Lung (tissue), 12 donors: ENCODE measurements around the gene SNRPB2. TPM values are rescaled to one million over a fixed set of nuclear protein-coding genes. Genes with fewer than 3 reads are reported as not detected.

Experiments used
- ATAC-seq: fragments of 200-7000 bp; cut with Tn5 transposase; one replicate; pipeline ENCODE4 v1.9.1; 2020; ENCODE audit warnings: moderate number of reproducible peaks; ENCODE audit not compliant: insufficient read depth, low FRiP score
- DNase-seq, 3 donors: peaks; one replicate each; pipeline ENCODE4 v3.0.0-alpha.2; 2013 to 2017
- H3K27ac ChIP-seq, 2 donors: one replicate each; pipeline ENCODE4 v1.5.1; 2013; ENCODE audit warnings: mild to moderate bottlenecking in 2 of 2, moderate library complexity in 2 of 2, control low read depth in 1 of 2, inconsistent platforms in 1 of 2, low read depth in 1 of 2, low read length in 1 of 2
- H3K27me3 ChIP-seq, 3 donors: one replicate each; pipeline ENCODE4 v1.5.1; 2013; ENCODE audit warnings: low read length in 2 of 3; ENCODE audit not compliant: control insufficient read depth in 3 of 3, insufficient read depth in 3 of 3
- H3K36me3 ChIP-seq, 4 donors: one replicate each; pipeline ENCODE4 v1.5.1; 2013; ENCODE audit warnings: low read length in 4 of 4, mild to moderate bottlenecking in 1 of 4, moderate library complexity in 1 of 4; ENCODE audit not compliant: control insufficient read depth in 4 of 4, insufficient read depth in 4 of 4
- H3K4me1 ChIP-seq, 5 donors: one replicate each; pipeline ENCODE4 v1.5.1; 2013; ENCODE audit warnings: low read length in 5 of 5, mild to moderate bottlenecking in 2 of 5, moderate library complexity in 1 of 5; ENCODE audit not compliant: control insufficient read depth in 5 of 5, insufficient read depth in 5 of 5
- H3K4me3 ChIP-seq: one replicate; pipeline ENCODE4 v1.5.1; 2013; ENCODE audit warnings: mild to moderate bottlenecking, control low read depth, moderate library complexity
- H3K9ac ChIP-seq, 2 donors: one replicate each; pipeline ENCODE4 v1.5.1; 2013; ENCODE audit warnings: low read length in 2 of 2, control low read depth in 1 of 2; ENCODE audit not compliant: insufficient read depth in 1 of 2
- H3K9me3 ChIP-seq, 4 donors: one replicate each; pipeline ENCODE4 v1.5.1; 2013; ENCODE audit warnings: low read length in 3 of 4, mild to moderate bottlenecking in 1 of 4, moderate library complexity in 1 of 4; ENCODE audit not compliant: control insufficient read depth in 4 of 4, insufficient read depth in 3 of 4
- CTCF ChIP-seq: IDR thresholded peaks from 2 replicates; pipeline ENCODE4 v1.5.1; 2012; ENCODE audit warnings: mild to moderate bottlenecking; ENCODE audit errors: control extremely low read depth, extremely low read depth
- WGBS, 2 donors: extraction: QIAGEN DNeasy Blood & Tissue Kit; methylation state at CpG; one replicate each; pipeline ENCODE4 v1.1.7; 2013; 5-methylcytosine and 5-hydroxymethylcytosine counted together
- polyA plus RNA-seq, 2 donors: library from polyadenylated mRNA; stranded (reverse); fragments of 200-250 nt; gene quantifications; one replicate each; pipeline ENCODE4 v1.2.1, GENCODE V29; 2013
- total RNA-seq, 2 donors: library from RNA; depleted of rRNA in 1 of 2; stranded (reverse); fragments of >200 nt in 1 of 2; gene quantifications; one replicate each; pipeline ENCODE4 v1.2.1, GENCODE V29; 2014 to 2021
- donor health status: control.
- donor health status: control.
- donor health status: Bipolar disorder and iron deficiency.
- donor health status: healthy.
- donor health status: DM: yes; HTN: yes; CAD: no.

SNRPB2 gene
- total and polyA plus RNA-seq, 4 donors: 36.4 to 67.2 (median 52.3) TPM

DNA sequence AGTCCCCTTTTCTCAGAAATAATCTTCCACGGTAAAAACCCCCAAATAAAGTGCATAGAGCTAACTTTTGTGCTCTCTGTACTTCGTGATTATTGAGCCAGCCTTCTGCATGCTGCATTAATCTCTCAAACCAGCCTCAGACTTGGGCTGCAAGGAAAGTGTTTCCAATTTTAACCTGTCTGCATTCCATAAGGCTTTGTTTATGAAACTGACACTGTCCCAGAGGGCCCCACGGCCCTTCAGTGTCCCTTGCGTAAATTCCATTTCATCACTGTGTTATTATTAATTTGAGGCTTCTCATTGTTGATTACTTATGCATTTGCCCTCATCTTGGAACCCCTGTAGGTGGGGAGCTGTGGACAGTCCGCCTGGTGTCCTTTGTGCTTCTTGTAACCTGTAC lies 15.6 kb upstream of the SNRPB2 start:
- 77 to 83% methylated on average over 5 of the region's 5 CpGs for WGBS, 2 donors

GRCh38 chr20:16714751-16715150 lies 15.1 kb upstream of the SNRPB2 start:
- 80 to 87% methylated on average over 4 of the region's 4 CpGs for WGBS, 2 donors
- TF ChIP-seq CTCF: no peak
- no peak for DNase-seq

More for the DNA sequence above, 15.6 kb upstream of the SNRPB2 start:
- DNase-seq (no peak), ATAC-seq (no peak)
- H3K9ac ChIP-seq: no peak overlapping the region
- no peaks in the 10 kb centered on the region for H3K4me1 ChIP-seq
- TF ChIP-seq CTCF: no peak
- no peak overlapping the region for H3K4me3 ChIP-seq
- no peaks in the 10 kb centered on the region for H3K36me3 ChIP-seq
- no peaks in the 10 kb centered on the region for H3K9me3 ChIP-seq
- no peaks in the 10 kb centered on the region for H3K27me3 ChIP-seq
- H3K27ac ChIP-seq: no peak overlapping the region

GRCh38 chr20:16719421-16719820 lies 10.4 kb upstream of the SNRPB2 start:
- TF ChIP-seq CTCF: no peak
- H3K9me3 ChIP-seq: no peaks in the 10 kb centered on the region
- H3K4me1 ChIP-seq: no peaks in the 10 kb centered on the region
- DNase-seq: no peak
- peaks cover 0 to 17% (median 15%) of the 10 kb centered on the region in 3 donors for H3K27me3 ChIP-seq
- no peaks in the 10 kb centered on the region for H3K36me3 ChIP-seq
- 82 to 84% methylated on average over 1 of the region's 1 CpG for WGBS, 2 donors
- no peak overlapping the region for H3K27ac ChIP-seq
- H3K9ac ChIP-seq: no peak overlapping the region
- no peak for ATAC-seq
- H3K4me3 ChIP-seq: no peak overlapping the region

More at GRCh38 chr20:16714751-16715150, 15.1 kb upstream of the SNRPB2 start:
- Histone ChIP-seq H3K36me3 (no peaks in the 10 kb centered on the region), H3K9me3 (no peaks in the 10 kb centered on the region), H3K4me1 (no peaks in the 10 kb centered on the region), H3K27me3 (no peaks in the 10 kb centered on the region), H3K9ac (no peak overlapping the region), H3K4me3 (no peak overlapping the region), H3K27ac (no peak overlapping the region)
- no peak for ATAC-seq

GRCh38 chr20:16729080-16729479 lies 746 bp upstream of the SNRPB2 start:
- Histone ChIP-seq H3K27ac (no peak overlapping the region), H3K9ac (no peak overlapping the region), H3K9me3 (peaks cover 0 to 3% (median under 1%) of the 10 kb centered on the region in 4 donors), H3K4me1 (peaks cover 0 to 11% (median 7%) of the 10 kb centered on the region in 5 donors), H3K27me3 (peaks cover 3 to 25% (median 7%) of the 10 kb centered on the region in 3 donors), H3K36me3 (peaks cover 4 to 19% (median 13%) of the 10 kb centered on the region in 4 donors), H3K4me3 (no peak overlapping the region)
- ATAC-seq: no peak
- 94 to 97% methylated on average over 1 of the region's 1 CpG for WGBS, 2 donors
- DNase-seq: no peak
- TF ChIP-seq CTCF: no peak
